ENCODE results near the gene POLQ. TPM values are rescaled to one million over a fixed set of nuclear protein-coding genes. Genes with fewer than 3 reads are reported as not detected.

The POLQ gene
- total and polyA plus RNA-seq, 2 of the 4 experiments (the other 2 are of a cell fraction), result 1.8 to 5.0 TPM

DNA sequence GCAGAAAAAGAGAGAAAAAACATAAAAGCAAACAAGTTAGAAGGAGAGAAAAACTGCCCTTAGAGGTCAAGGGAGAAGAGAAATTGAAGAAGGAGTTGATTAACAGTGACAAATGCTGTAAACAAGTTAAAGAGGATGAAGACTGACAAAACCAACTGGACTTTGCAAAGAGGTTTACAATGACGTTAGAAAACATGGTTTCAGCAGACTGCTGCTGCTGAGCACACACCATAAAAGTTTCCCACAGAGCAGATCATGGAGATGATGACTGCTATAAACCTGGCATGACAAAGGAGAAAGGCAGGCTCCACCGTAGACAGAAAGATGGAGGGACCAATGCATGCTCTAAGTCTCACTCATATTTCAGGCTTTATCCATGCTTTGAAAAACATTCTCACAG, 78.7 kb downstream of the POLQ start:
- dilution Hi-C loops (cut with HindIII; ENCODE audit: low sequenced_read_pairs, unreplicated experiment) (no loop called here), in situ Hi-C loops (cut with MboI; ENCODE audit: low sequenced_read_pairs) (no loop called here), intact Hi-C loops (cut with micrococcal nuclease) (no loop called here)
- no peak overlapping the region for H2BK5ac ChIP-seq (ENCODE audit: low read depth, low read length, poor library complexity, severe bottlenecking)
- TF ChIP-seq CEBPB (IDR thresholded peaks at IDR 0.05; ENCODE audit: low read depth, low read length) (no peak), FOS (IDR thresholded peaks at IDR 0.05; ENCODE audit: low read depth, low read length) (no peak), RAD21 (IDR thresholded peaks at IDR 0.05; ENCODE audit: low read length) (no peak), MAZ (IDR thresholded peaks at IDR 0.05; ENCODE audit: borderline replicate concordance, low read depth, low read length) (no peak), RCOR1 (IDR thresholded peaks at IDR 0.05; ENCODE audit: insufficient replicate concordance, low read length) (no peak), CTCF (conservative IDR thresholded peaks at IDR 0.05; ENCODE audit: low read depth, low read length) (no peak), NFE2L2 (IDR thresholded peaks at IDR 0.05; ENCODE audit: low read depth, low read length) (no peak), SMC3 (IDR thresholded peaks at IDR 0.05; ENCODE audit: low read depth, low read length) (no peak)
- TF ChIP-seq, protein P1, sequence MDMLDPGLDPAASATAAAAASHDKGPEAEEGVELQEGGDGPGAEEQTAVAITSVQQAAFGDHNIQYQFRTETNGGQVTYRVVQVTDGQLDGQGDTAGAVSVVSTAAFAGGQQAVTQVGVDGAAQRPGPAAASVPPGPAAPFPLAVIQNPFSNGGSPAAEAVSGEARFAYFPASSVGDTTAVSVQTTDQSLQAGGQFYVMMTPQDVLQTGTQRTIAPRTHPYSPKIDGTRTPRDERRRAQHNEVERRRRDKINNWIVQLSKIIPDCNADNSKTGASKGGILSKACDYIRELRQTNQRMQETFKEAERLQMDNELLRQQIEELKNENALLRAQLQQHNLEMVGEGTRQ (IDR thresholded peaks at IDR 0.05; ENCODE audit: low read depth, low read length), result no peak
- no peak overlapping the region for H3K4me2 ChIP-seq (ENCODE audit: low read depth, low read length)
- H3K79me1 ChIP-seq (ENCODE audit: low read depth in 1 of 2, low read length in 2 of 2), result no peaks in the 10 kb centered on the region
- H3K9ac ChIP-seq (ENCODE audit: low read depth, low read length), result no peak overlapping the region
- ChIA-PET POLR2A (ENCODE audit: unreplicated experiment) (no interaction called here), CTCF (no interaction called here)
- H3K27me3 ChIP-seq (ENCODE audit: control insufficient read depth, insufficient read depth, low read length), result no peaks in the 10 kb centered on the region
- H3K56ac ChIP-seq (ENCODE audit: extremely low read depth, insufficient read depth, low read length), result no peak overlapping the region
- H3K14ac ChIP-seq (replicated peaks; ENCODE audit: low read depth, low read length), result no peak overlapping the region
- H2BK15ac ChIP-seq (ENCODE audit: low read depth, low read length), result no peak overlapping the region
- H2AK5ac ChIP-seq (ENCODE audit: low read depth, low read length), result no peak overlapping the region
- H2BK120ac ChIP-seq (ENCODE audit: low read depth, low read length), result no peak overlapping the region
- DNase-seq, result no peak
- no peak overlapping the region for H3K23ac ChIP-seq (ENCODE audit: low read depth, low read length)
- H3K18ac ChIP-seq (ENCODE audit: low read depth, low read length), result no peak overlapping the region
- H3K9me1 ChIP-seq (ENCODE audit: insufficient read depth, low read length), result no peaks in the 10 kb centered on the region
- H3K36me3 ChIP-seq (ENCODE audit: control insufficient read depth, insufficient read depth, low read length), result peaks cover 1% of the 10 kb centered on the region; the same call in 1 of the 2 replicates
- 100% methylated on average over 1 of the region's 2 CpGs; no CpG with 5 or more reads in 1 of the 2 experiments for WGBS, 2 experiments (ENCODE audit: extremely low coverage in 2 of 2, insufficient read length in 1 of 2)
- no peak overlapping the region for H4K91ac ChIP-seq (ENCODE audit: insufficient read depth, low read depth, low read length)
- ATAC-seq (ENCODE audit: low read depth), result no peak
- peak overlapping the region; percentile 13 for H2AFZ ChIP-seq (replicated peaks; ENCODE audit: low read length, poor library complexity)
- H3K9me3 ChIP-seq (ENCODE audit: control insufficient read depth, insufficient read depth, low read length), result no peaks in the 10 kb centered on the region
- no peaks in the 10 kb centered on the region for H4K20me1 ChIP-seq (ENCODE audit: insufficient read depth, low read length)
- no peak overlapping the region for H3K4ac ChIP-seq (ENCODE audit: low read depth, low read length)
- H2AK9ac ChIP-seq (replicated peaks; ENCODE audit: low read depth, low read length, poor library complexity), result no peak overlapping the region
- no peak overlapping the region for H3K27ac ChIP-seq (ENCODE audit: insufficient read depth, low read length)
- H2BK20ac ChIP-seq (ENCODE audit: low read depth, low read length), result no peak overlapping the region
- no peak overlapping the region for H4K8ac ChIP-seq (ENCODE audit: low read depth in 2 of 2, low read length in 2 of 2)
- no TSS peak for BruUV-seq (replicated peaks)
- H3K4me3 ChIP-seq (ENCODE audit: insufficient read depth, low read depth, low read length), result no peak overlapping the region
- no peak overlapping the region for H4K5ac ChIP-seq (ENCODE audit: low read depth, low read length)
- H3K4me1 ChIP-seq (ENCODE audit: control insufficient read depth, insufficient read depth, low read length), result peaks cover 2% of the 10 kb centered on the region; the same call in 1 of the 2 replicates

All from IMR-90 (cell line).